ENCODE data around the gene GRID2. TPM values are rescaled to one million over a fixed set of nuclear protein-coding genes. Genes with fewer than 3 reads are reported as not detected.

Gene GRID2
- total RNA-seq, 1 experiment from 2014 or later: 2.2 TPM

DNA sequence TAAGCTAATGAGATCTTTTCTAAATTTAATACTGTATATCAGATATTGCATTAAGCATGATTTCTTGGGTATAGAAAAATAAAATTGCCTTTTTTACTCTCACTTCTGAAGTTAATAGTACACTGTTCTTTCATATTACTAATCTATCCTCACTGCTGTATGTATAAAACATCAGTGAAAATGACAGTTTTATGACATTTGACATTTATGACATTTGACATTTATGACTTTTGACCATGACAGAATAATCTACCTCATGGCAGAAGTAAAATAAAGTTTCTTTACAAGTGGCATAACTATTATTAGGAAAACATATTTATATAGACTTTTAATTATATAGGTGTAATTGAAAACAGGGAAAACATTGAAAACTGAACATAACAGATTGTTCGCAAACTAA is 13.3 kb downstream of the GRID2 start:
- intact Hi-C loops (cut with micrococcal nuclease): no loop called here
- no peak for TF ChIP-seq EZH2phosphoT487 (IDR thresholded peaks at IDR 0.05; ENCODE audit: borderline replicate concordance, low read length)
- TF ChIP-seq, protein P1, sequence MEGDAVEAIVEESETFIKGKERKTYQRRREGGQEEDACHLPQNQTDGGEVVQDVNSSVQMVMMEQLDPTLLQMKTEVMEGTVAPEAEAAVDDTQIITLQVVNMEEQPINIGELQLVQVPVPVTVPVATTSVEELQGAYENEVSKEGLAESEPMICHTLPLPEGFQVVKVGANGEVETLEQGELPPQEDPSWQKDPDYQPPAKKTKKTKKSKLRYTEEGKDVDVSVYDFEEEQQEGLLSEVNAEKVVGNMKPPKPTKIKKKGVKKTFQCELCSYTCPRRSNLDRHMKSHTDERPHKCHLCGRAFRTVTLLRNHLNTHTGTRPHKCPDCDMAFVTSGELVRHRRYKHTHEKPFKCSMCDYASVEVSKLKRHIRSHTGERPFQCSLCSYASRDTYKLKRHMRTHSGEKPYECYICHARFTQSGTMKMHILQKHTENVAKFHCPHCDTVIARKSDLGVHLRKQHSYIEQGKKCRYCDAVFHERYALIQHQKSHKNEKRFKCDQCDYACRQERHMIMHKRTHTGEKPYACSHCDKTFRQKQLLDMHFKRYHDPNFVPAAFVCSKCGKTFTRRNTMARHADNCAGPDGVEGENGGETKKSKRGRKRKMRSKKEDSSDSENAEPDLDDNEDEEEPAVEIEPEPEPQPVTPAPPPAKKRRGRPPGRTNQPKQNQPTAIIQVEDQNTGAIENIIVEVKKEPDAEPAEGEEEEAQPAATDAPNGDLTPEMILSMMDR (conservative IDR thresholded peaks at IDR 0.05; ENCODE audit: low read depth, low read length): no peak
- no peak for TF ChIP-seq EZH2 (IDR thresholded peaks at IDR 0.05; ENCODE audit: low read length, unreplicated experiment)
- Histone ChIP-seq H3K9me2 (replicated peaks; ENCODE audit: low read length) (no peaks in the 10 kb centered on the region), H2AFZ (ENCODE audit: low read length) (no peak overlapping the region), H3K27ac (ENCODE audit: low read length) (no peak overlapping the region), H3K9ac (ENCODE audit: low read length) (no peak overlapping the region), H3K4me1 (ENCODE audit: insufficient read depth, low read length) (0 out of 2 replicates have a peak, but pooled peaks cover 4% of the 10 kb centered on the region), H3K79me2 (ENCODE audit: low read length) (no peaks in the 10 kb centered on the region), H4K20me1 (ENCODE audit: low read length) (no peaks in the 10 kb centered on the region), H3F3A (ENCODE audit: low read length, unreplicated experiment) (no peaks in the 10 kb centered on the region), H3K4me2 (ENCODE audit: low read length) (no peak overlapping the region), H3K27me3 (ENCODE audit: low read length) (no peaks in the 10 kb centered on the region), H3K36me3 (ENCODE audit: low read depth, low read length) (no peaks in the 10 kb centered on the region), H3K4me3 (ENCODE audit: low read length) (no peak overlapping the region), H3K9me3 (ENCODE audit: low read length) (no peaks in the 10 kb centered on the region)
- BruUV-seq (replicated peaks): no TSS peak
- ChIA-PET CTCF (no interaction called here), POLR2A (ENCODE audit: unreplicated experiment) (no interaction called here)
- DNase-seq (no peak), ATAC-seq (no peak)

- H4K20me1 ChIP-seq (ENCODE audit: low read length): no peaks in the 10 kb centered on the region
- no TSS peak for BruUV-seq (replicated peaks)
- no peaks in the 10 kb centered on the region for H3F3A ChIP-seq (ENCODE audit: low read length, unreplicated experiment)
- POLR2A ChIA-PET (ENCODE audit: unreplicated experiment): no interaction called here
- no peak overlapping the region for H3K4me3 ChIP-seq (ENCODE audit: low read length)
- H3K27ac ChIP-seq (ENCODE audit: low read length): no peak overlapping the region
- no peaks in the 10 kb centered on the region for H3K36me3 ChIP-seq (ENCODE audit: low read depth, low read length)
- H3K79me2 ChIP-seq (ENCODE audit: low read length): no peaks in the 10 kb centered on the region
- no peaks in the 10 kb centered on the region for H3K9me2 ChIP-seq (replicated peaks; ENCODE audit: low read length)
- DNase-seq (no peak), ATAC-seq (no peak)
- H3K4me2 ChIP-seq (ENCODE audit: low read length): no peak overlapping the region
- no peaks in the 10 kb centered on the region for H3K4me1 ChIP-seq (ENCODE audit: insufficient read depth, low read length)
- H3K9me3 ChIP-seq (ENCODE audit: low read length): no peaks in the 10 kb centered on the region
- no peak for TF ChIP-seq EZH2phosphoT487 (IDR thresholded peaks at IDR 0.05; ENCODE audit: borderline replicate concordance, low read length)
- TF ChIP-seq, protein P1 (conservative IDR thresholded peaks at IDR 0.05; ENCODE audit: low read depth, low read length): no peak
- TF ChIP-seq EZH2 (IDR thresholded peaks at IDR 0.05; ENCODE audit: low read length, unreplicated experiment): no peak
- H3K9ac ChIP-seq (ENCODE audit: low read length): no peak overlapping the region
- no peak overlapping the region for H2AFZ ChIP-seq (ENCODE audit: low read length)
- no peaks in the 10 kb centered on the region for H3K27me3 ChIP-seq (ENCODE audit: low read length)
- intact Hi-C loops (cut with micrococcal nuclease): no loop called here
- CTCF ChIA-PET: no interaction called here
Observed at GRCh38 chr4:92328095-92328494, 24.3 kb downstream of the GRID2 start.

GRCh38 chr4:92333016-92333415 is 29.2 kb downstream of the GRID2 start:
- Histone ChIP-seq H3F3A (ENCODE audit: low read length, unreplicated experiment) (no peaks in the 10 kb centered on the region), H3K27me3 (ENCODE audit: low read length) (no peaks in the 10 kb centered on the region), H2AFZ (ENCODE audit: low read length) (no peak overlapping the region), H3K4me3 (ENCODE audit: low read length) (no peak overlapping the region), H3K4me1 (ENCODE audit: insufficient read depth, low read length) (no peaks in the 10 kb centered on the region), H3K79me2 (ENCODE audit: low read length) (no peaks in the 10 kb centered on the region), H3K36me3 (ENCODE audit: low read depth, low read length) (no peaks in the 10 kb centered on the region), H3K9me2 (replicated peaks; ENCODE audit: low read length) (no peaks in the 10 kb centered on the region), H4K20me1 (ENCODE audit: low read length) (no peaks in the 10 kb centered on the region), H3K9me3 (ENCODE audit: low read length) (no peaks in the 10 kb centered on the region), H3K4me2 (ENCODE audit: low read length) (no peak overlapping the region), H3K27ac (ENCODE audit: low read length) (no peak overlapping the region), H3K9ac (ENCODE audit: low read length) (no peak overlapping the region)
- intact Hi-C loops (cut with micrococcal nuclease): no loop called here
- ChIA-PET POLR2A (ENCODE audit: unreplicated experiment) (no interaction called here), CTCF (no interaction called here)
- no TSS peak for BruUV-seq (replicated peaks)
- no peak for ATAC-seq
- no peak for DNase-seq
- TF ChIP-seq, protein P1 (conservative IDR thresholded peaks at IDR 0.05; ENCODE audit: low read depth, low read length): no peak
- TF ChIP-seq EZH2 (IDR thresholded peaks at IDR 0.05; ENCODE audit: low read length, unreplicated experiment): no peak
- no peak for TF ChIP-seq EZH2phosphoT487 (IDR thresholded peaks at IDR 0.05; ENCODE audit: borderline replicate concordance, low read length)
